Measurements from ENCODE around the gene ADSL.

- TF ChIP-seq CTCF (IDR thresholded peaks at IDR 0.05): no peak
- TF ChIP-seq POLR2A (IDR thresholded peaks at IDR 0.05): no peak
Observed at GRCh38 chr22:40345271-40345670, 1.0 kb upstream of the ADSL start.
